ENCODE data around the gene VPS4B.
"Not testable (repeated sequence)": the region's sequence is repeated elsewhere in the genome, so short reads cannot be mapped to it uniquely, and the experiment has no call there.

Gene VPS4B

DNA sequence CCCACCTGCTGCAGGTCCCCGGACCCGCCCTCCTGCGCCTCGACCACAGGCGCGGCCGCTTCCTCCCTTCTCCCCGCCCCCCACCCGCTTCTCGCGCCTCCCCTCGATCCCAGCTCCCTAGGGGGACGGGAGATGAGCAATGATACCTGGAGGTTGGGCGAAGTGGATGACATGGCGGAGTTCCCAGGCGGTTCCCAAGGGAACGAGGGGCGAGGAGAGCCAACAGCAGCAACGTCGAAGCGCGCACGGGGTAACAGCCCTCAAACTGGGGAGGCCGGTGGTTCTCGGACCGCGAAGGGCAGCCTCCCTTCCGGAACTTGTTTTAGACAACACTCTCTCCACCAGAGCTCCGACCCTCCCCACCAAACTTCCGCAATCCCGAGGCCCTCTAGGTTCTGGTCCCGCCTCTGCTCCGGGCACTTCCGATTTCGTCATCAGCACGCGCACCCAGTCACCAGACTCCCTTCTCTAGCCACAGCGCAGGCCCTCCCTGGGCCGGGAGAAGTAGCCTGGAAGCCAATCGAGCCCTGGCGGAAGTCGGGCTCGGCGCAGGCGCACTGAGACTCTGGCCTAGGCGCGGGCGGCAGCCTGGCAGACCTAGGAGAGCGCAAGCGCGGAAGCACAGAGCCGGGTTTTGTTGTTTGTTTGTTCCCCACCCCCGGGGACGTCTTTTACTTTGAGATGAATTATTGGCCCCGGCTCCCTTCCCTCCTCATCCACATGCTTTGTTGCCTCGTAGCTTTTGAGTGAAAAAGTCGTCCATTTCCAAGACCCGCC is at the start of gene VPS4B:
TSS of gene VPS4B (minus strand) at position 390 of the 777 bp plus-strand sequence. CDS start at position 173, 217 bp downstream.
- DNase-seq (ENCODE audit: low read depth): peak; percentile 99

DNA sequence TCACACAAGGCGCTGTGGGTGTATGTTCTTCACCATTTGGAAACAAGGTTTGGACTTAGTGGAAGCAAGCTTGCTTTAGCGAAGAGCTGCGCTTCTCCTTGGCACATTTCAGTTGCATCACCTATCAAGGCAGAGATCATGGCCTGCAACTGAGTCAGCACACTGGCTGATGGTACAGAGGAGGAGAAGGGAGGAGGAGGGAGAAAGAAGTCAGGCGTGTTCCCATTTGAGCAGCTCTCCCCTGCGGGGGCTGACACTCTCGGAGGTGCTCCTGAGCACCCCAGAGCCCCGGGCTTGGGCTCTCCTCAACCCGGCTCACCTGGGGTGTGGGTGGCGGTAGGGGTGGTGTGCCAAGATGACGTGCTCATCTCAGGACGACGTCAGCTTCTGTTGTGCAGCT is 48.5 kb upstream of the VPS4B start:
- DNase-seq (ENCODE audit: low read depth): no peak

DNA sequence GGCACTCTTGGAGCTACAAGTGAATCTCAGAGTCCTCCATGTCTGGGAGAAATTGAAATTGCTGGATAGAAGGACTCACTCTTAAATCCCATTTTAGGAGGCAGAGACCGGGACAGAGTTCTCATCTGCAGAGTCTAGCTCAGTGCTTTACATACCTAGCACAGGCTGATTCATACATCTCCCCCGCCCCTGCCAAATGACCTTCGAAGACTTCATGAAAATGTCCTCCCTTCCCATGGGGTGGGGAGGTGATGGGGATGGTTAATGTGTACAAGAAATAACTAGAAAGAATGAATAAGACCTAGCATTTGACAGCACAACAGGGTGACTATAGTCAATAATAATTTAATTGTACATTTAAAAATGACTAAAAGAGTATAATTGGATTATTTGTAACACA is 46.3 kb upstream of the VPS4B start:
- no peak for DNase-seq (ENCODE audit: low read depth)

DNA sequence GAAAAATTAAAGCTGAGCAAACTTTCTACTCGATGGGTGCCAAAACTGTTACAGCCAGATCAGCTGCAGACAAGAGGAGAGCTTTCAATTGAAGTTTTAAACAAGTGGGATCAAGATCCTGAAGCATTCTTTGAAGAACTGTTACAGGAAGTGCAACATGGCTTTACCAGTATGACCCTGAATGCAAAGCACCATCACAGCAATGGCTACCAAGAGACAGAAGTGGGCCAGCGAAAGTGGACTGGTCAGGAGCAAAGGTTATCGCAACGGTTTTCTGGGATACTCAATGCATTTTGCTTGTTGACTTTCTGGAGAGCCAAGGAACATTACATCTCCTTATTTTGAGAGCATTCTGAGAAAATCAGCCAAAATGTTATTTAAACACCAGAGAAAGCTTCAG is 45.4 kb upstream of the VPS4B start:
- DNase-seq (ENCODE audit: low read depth): no peak

DNA sequence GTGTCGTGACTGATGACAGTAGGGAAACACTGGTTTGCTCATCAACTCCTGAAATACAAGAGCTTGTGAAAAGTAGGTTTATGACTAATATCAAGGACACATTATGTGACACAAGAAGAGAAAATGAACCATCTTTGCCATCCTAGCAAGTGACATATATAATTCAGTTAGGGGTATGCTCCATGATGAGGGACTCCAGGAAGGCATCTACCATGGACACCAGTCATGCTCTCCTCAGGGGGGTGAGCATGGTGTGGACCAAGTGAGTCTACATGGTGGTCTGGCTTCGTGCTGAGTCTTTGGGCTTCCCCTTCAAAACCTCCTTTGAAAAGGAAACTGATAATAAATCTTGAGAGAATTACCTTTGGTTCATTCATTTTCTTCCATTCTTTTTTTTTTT is 42.8 kb upstream of the VPS4B start:
- no peak for DNase-seq (ENCODE audit: low read depth)

DNA sequence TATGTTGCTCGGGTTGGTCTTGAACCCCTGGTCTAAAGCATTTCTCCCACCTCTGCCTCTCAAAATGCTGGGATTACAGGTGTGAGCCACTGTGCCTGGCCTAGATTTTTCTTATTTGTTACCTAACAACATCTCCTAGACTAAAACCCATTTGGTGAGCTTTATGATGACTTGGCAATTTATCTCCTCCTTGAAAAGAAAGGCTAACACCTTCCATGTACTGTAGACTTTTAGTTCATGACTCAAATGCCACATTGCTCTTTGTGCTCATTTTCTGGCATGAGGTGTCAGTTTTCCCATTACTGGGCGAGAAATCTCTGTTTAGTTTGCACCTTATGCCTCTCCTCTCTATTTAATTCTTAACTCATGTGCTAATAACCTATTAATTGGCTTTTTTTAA is 42.2 kb upstream of the VPS4B start:
- no peak for DNase-seq (ENCODE audit: low read depth)

DNA sequence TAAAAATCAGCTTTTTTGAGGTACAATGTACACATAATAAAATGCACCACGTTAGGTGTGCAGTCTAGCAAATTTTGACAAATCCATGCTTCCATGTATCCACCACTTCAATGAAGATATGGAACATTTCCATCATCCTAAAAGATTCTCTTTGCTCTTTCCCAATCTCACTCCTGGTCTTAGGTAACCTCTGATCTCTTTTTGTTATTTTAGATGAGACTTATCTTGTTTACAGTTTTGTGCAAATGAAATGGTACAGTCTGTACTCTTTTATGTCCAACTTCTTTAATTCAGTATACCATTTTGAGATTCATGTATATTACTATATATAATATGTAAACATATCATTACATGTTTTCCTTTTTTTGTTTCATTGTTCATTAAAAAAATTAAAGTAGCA is 38.1 kb upstream of the VPS4B start:
- no peak for DNase-seq (ENCODE audit: low read depth)

DNA sequence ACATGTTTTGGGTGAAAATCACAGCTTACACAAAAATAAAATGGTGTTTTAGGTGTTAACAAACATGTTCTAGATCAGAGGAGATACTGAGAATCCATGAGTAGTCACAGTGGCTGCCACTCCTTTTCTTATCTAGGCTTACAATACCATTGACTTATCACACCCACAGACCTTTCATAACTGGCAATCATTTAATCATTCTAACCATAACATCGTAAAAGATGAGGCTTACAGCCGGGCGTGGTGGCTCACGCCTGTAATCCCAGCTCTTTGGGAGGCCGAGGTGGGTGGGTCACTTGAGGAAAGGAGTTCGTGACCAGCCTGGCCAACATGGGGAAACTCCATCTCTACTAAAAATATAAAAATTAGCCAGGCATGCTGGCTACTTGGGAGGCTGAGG is 35.7 kb upstream of the VPS4B start:
- no peak for DNase-seq (ENCODE audit: low read depth)

DNA sequence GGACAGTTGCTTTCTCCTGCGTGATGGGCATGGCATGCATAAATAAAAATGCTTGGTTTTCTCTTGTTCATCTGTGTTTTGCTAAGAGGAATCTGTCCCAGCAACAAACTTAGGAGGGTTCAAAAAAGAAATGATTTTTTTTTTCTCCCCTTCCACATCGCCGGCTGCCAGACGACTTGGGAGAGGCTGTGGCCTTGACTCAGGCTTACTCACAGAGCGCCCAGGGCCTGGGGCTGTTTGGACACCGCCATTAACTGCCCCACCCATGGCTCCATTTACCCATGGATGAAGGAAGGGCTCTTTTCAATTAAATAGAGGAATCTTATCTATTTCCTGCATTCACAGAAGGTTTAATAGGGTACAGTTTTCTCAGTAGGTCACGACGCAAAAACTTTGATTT is 32.2 kb upstream of the VPS4B start:
- no peak for DNase-seq (ENCODE audit: low read depth)

DNA sequence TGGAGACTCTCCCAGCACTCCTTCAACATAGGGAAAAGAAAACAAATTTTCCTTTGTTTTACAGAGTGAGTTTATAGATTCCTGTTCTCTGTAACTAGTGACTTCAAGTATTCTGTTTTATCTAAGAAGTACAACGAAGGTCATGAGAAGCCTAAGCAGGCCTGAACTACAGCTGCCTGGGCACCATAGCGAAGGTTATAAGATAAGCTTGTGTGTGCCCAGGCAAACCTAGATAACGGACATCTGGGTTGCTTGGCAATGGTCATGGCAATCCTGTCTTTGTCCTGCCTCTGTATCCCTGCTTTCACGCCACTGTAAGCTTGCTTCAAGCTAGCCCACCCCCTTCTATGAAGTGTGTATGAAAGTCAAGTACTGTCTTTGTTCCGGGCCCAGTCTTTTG is 30.5 kb upstream of the VPS4B start:
- DNase-seq (ENCODE audit: low read depth): not testable (repeated sequence)

DNA sequence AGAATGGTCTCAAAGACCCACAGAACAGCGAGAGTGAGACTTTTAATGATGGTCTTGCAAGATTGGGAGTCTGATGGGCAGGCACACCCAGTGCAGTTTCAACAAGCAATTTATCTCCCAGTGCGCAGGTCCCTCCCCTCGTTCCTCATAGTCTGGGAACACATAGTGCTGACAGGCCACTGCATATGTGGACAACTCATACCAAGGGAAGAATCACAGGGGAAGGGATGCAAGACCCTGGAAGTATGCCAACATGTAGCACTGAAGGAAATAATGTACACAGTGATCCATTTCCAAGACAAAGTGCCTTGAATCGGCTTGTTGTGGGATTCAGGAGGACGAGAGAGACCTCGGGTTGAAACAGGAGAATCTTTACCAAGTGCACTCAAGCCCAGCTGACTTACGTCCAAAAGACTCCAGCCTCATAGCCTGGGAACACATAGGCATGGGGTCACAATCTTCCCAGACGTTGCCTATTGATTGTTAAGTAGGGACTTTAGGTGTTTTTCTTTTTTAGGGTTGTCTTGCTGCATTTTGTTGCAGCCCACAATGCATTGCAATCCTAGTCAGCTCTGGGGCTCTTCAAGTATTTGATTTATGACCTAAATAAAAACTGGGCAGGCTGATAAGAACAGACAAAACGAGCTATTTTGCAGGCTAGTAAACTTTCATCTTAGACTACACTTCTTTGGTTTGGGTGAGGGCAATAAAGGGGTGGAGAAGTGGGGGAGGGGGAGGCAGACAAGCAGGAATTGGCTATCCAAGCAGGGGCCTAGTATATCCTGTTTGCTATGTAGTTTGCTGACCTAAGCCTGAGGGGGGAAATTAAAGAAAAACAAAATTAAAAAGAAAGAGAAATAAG is 29.8 kb upstream of the VPS4B start:
- no peak for DNase-seq (ENCODE audit: low read depth)

DNA sequence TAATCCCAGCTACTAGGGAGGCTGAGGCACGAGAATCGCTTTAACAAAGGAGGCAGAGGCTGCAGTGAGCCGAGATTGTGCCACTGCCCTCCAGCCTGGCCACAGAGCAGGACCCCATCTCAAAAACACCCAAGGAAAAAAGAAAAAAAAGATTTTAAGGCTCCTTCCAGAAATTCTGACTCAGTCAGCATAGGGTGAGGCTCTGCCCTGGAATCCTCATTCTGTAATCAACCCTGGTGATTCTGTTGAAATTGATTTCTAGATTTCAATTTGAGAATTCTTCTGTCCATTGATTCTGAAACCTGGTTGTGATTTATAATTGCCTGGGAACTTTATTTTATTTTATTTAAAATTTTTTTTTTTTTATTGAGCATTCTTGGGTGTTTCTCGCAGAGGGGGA is 27.1 kb upstream of the VPS4B start:
- no peak for DNase-seq (ENCODE audit: low read depth)

DNA sequence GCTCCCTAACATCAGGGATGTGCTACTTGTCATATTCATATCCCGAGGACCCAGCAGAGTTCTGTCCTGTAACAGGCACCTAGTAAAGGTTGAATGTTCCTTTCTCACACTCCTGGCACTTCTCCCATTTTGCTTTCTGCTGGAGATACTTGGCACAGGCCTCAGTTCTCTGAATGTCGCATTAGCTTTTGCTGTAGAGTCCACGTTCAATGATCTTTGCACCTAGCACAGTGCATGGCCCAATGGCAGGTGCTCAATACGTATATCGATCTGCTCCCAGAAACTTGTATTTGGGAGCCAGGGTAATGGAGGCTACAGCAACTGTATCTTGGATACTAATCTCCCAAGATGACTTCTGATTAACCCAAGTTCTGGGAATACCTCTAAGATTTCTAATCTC is 24.8 kb upstream of the VPS4B start:
- DNase-seq (ENCODE audit: low read depth): no peak

DNA sequence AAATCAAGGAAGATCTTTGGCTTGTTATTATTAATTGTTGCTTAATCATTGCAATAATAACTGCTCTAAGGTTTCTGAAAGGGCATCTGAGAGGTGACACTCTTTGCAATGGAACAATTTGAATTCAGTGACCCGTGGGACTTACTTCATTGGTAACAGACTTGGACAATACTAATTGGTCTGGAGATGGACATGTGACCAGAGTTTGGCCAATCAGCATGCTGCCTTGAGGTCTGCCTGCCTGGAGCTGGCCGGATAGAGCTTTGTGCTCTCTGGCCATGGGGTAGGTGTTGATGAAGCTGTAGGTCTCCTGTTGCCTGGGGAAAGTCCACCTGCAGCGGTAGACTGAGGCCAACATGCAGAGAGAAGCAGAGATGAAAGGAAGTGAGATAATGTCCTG is 24.0 kb upstream of the VPS4B start:
- no peak for DNase-seq (ENCODE audit: low read depth)

DNA sequence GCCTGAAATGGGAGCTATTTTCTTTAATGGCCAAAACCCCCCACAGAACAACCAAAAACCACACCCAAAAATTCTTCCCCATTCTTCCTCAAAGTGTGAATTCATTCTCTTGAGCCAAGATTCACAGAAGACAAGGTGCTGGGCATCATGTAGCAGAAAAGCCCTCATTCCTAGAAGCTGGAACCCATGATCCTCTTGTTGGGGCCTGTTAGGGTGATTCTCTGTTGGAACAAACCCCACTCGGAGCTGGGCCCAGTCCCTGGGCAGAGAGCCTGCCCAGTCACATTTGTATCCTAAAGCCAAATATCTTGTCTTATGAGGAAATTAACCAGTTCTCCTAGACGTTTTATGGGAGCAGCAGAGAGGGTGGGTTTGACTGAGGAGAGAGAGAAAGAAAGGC is 22.8 kb upstream of the VPS4B start:
- DNase-seq (ENCODE audit: low read depth): no peak

DNA sequence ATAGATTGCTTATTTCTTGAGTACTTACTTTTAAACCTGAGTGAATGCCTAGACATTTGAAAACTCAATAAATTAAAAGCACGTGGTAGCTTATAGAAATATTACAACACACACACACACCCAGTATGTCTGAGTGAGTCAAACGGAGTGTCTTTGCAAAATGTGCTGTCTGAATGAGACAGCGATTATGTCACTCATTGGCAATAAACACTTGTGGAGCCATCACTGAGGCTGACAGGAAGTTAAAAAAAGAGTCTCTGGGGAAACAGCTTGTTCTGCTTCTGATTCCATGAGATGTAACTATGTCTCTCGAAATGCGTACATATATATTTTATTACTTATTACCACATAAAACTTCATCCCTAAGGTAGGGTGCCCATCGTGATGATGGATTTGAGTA is 22.3 kb upstream of the VPS4B start:
- no peak for DNase-seq (ENCODE audit: low read depth)

DNA sequence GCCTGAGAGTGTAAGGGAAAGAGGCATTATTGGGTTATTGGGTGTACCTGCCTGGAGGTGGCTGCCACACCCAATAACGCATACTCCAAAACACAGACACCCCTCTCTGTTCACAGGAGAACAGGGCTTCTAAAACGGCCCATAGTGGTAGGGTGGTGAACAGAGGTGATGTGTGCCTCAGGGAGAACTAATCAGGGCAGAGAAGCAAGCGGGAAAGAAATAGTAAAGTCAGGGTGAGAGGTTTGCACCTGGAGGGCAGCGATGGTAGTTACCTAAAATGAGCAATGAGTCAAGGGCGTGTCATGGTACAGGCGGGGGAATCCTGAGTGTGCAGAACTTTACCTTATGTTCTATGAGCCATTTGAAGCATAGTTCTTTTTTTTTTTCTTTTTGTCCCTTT is 21.6 kb upstream of the VPS4B start:
- DNase-seq (ENCODE audit: low read depth): no peak

DNA sequence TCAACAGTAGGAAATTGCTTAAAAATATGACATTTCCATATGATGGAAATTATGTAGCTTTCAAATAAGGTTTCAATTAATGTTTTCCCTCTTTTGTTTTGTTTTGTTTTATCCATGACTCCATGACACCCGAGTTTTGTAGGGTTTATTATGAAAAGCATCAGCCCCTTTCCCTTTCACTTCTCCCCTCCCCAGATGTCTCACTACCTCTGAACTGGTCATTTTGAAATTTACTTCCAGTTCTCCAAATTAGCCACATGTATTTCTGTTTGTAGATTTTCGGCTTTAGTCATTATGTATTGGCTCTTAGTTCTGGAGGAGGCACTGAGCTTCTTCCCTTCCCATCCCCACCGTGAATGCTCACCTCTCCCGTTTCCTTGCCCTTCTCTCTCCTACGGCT is 18.6 kb upstream of the VPS4B start:
- DNase-seq (ENCODE audit: low read depth): no peak

DNA sequence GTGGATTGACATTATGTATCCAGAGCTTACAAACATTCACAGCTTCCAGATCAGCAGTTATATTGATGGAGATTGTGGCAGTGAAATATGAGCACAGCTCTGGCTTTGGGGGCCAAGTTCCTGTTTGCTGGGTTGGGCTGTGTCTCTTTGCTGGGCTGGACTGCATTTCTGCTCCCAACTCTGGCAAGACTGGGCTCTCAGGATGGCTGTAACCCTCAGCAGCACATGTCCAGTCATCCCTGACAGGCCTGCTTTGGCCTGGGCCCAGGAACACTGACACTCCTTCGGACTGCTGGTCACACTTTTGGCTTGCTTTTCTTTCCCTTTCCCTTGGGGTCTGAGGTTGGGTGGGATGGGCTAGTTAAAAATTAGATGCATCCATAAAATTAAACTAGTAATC is 17.9 kb upstream of the VPS4B start:
- no peak for DNase-seq (ENCODE audit: low read depth)

DNA sequence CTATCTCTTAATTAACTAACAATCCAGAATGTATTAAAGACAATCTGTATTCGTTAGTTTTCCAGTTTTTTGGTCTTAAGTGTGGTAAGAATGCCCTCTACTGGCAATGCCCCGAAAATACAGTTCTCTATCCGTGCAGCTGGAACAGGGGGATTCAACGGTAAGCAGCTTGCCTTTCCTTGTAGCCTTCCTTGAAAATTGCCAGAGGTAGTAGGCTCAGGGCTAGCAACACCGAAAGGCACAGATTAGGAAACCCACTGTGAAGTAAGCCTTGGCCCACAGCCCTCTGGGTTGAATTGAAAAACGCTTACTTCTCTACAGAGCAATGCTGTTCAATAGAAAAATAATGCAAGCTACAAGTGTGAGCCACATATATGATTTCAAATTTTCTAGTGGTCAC is 17.1 kb upstream of the VPS4B start:
- DNase-seq (ENCODE audit: low read depth): no peak

DNA sequence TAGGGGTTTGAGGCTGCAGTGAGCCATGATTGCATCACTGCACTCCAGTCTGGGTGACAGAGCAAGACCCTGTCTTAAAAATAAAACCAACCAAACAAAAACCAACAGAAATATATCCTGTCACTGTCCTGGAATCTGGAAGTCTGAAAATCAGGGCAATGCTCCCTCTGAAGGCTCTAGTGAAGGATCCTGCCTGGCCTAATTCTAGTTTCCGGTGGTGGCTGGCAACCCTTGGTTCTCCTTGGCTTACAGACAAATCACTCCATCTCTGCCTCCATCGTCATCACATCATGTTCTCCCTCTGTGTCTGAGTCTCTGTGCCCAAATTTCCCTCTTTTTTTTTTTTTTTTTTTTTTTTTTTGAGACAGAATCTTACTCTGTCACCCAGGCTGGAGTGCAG is 15.9 kb upstream of the VPS4B start:
- no peak for DNase-seq (ENCODE audit: low read depth)

DNA sequence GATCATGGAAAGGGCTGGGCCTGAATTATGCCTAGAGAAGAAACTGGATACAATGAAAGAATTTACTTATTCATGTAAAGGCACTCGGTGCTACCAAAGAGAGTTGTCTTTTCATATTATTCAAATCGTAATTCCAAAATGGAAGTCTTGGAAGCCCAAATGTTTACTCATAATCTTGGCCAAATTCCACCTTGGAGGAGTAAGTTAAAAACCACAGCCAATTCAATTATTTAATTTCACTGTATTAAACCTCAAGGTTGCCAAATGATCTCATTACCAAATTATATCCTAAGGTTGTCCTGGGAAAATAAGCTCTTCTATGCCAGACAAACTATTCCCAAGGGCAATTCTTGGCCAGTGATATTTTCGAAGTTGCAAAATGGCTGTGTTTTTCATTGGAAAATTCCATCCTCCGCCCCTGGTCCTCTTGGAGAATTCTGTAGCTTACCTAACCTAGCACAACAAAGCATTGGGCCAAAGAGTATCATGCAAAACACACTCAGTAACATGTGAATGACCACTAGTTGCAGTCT is 11.1 kb upstream of the VPS4B start:
- no peak for DNase-seq (ENCODE audit: low read depth)

DNA sequence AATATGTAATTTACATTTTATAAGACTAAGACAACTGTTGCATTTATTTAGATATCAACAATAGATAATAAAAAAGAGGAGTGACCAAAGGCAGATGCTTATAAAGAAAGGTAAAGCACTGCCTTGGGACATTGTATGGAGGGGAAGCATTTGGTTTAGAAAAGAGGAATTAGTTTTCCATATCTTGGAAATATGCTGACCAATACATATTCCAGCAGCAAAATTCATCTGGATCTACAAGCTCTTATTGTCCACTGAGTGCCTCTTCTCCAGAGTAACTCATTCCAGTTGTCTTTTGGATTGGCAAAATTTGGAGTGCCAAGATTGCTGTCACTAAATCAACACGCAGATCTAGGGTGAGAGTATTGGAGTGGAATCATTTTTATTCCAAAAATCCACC is 8.9 kb upstream of the VPS4B start:
- no peak for DNase-seq (ENCODE audit: low read depth)
